ENCODE data around the gene ERICH6.
"Not testable (repeated sequence)": the region's sequence is repeated elsewhere in the genome, so short reads cannot be mapped to it uniquely, and the experiment has no call there.

The ERICH6 gene

DNA sequence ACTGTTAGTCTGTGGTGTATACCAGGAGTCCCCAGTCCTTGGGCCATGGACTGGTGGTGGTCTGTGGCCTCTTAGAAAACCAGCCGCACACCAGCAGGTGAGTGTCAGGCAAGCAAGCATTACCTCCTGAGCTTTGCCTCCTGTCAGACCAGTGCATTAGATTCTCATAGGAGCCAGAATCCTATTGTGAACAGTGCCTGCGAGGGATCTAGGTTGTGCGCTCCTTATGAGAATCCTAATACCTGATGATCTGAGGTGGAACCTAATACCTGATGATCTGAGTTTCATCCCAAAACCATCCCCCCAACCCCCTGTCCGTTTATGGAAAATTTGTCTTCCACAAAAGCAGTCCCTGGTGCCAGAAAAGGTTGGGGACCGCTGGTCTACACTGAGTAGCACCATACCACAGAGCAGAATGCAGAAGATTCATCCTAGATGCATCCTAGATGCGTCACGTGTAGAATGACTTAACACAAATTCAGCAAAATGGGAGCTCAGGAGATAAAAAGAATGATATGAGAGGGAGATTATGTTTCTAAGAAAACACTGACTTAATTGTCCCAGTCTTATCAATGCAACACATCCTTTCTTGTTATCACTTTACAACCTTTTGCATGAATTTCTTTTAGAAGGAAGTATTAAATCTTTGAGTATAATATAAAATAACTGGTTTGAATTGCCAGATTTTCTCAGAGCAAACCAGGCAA lies 72.1 kb downstream of the ERICH6 start:
- Histone ChIP-seq H3K79me2 (ENCODE audit: insufficient read depth, low read depth) (no peaks in the 10 kb centered on the region; the same call in 1 of the 2 replicates), H2AFZ (ENCODE audit: low read depth) (no peak overlapping the region), H3K36me3 (ENCODE audit: insufficient read depth) (peaks cover 13% of the 10 kb centered on the region), H3K4me3 (IDR thresholded peaks at IDR 0.05; ENCODE audit: insufficient read depth, low read depth, low read length) (no peak overlapping the region), H4K20me1 (ENCODE audit: insufficient read depth) (no peaks in the 10 kb centered on the region), H3K27ac (no peak overlapping the region), H3K9ac (no peak overlapping the region), H3K4me1 (ENCODE audit: low read depth, poor library complexity, severe bottlenecking) (peaks cover 52% of the 10 kb centered on the region), H3K4me2 (no peak overlapping the region; the same call in 1 of the 2 replicates), H3K27me3 (ENCODE audit: insufficient read depth, low read depth) (no peaks in the 10 kb centered on the region)
- TF ChIP-seq, protein P1, sequence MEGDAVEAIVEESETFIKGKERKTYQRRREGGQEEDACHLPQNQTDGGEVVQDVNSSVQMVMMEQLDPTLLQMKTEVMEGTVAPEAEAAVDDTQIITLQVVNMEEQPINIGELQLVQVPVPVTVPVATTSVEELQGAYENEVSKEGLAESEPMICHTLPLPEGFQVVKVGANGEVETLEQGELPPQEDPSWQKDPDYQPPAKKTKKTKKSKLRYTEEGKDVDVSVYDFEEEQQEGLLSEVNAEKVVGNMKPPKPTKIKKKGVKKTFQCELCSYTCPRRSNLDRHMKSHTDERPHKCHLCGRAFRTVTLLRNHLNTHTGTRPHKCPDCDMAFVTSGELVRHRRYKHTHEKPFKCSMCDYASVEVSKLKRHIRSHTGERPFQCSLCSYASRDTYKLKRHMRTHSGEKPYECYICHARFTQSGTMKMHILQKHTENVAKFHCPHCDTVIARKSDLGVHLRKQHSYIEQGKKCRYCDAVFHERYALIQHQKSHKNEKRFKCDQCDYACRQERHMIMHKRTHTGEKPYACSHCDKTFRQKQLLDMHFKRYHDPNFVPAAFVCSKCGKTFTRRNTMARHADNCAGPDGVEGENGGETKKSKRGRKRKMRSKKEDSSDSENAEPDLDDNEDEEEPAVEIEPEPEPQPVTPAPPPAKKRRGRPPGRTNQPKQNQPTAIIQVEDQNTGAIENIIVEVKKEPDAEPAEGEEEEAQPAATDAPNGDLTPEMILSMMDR (conservative IDR thresholded peaks at IDR 0.05; ENCODE audit: low read depth, low read length) = no peak

DNA sequence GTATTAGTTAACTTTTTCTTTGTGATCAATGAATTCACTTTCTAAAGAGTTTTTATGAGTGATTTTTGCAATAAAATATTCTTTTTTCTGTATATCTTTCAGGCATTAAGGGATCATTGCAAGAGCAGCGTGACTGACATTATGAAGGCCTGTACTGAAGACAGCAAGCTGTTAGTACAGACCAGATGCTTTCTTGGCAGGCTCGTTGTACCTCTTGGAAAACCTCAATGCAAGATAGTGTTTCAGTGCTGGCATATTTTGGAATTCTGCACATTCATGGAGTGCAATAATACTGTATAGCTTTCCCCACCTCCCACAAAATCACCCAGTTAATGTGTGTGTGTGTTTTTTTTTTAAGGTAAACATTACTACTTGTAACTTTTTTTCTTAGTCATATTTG lies 76.2 kb downstream of the ERICH6 start:
- H3K4me1 ChIP-seq (ENCODE audit: low read depth, poor library complexity, severe bottlenecking) = peaks cover 40% of the 10 kb centered on the region
- peaks cover 22% of the 10 kb centered on the region; the same call in 1 of the 2 replicates for H3K79me2 ChIP-seq (ENCODE audit: insufficient read depth, low read depth)
- H3K27ac ChIP-seq = no peak overlapping the region
- H3K36me3 ChIP-seq (ENCODE audit: insufficient read depth) = peaks cover 13% of the 10 kb centered on the region
- no peaks in the 10 kb centered on the region for H3K27me3 ChIP-seq (ENCODE audit: insufficient read depth, low read depth)
- no peak overlapping the region for H2AFZ ChIP-seq (ENCODE audit: low read depth)
- TF ChIP-seq, protein P1 (conservative IDR thresholded peaks at IDR 0.05; ENCODE audit: low read depth, low read length) = no peak
- no peak overlapping the region for H3K4me2 ChIP-seq
- peaks cover 14% of the 10 kb centered on the region; the same call in 1 of the 2 replicates for H4K20me1 ChIP-seq (ENCODE audit: insufficient read depth)
- H3K9ac ChIP-seq = no peak overlapping the region
- no peak overlapping the region for H3K4me3 ChIP-seq (IDR thresholded peaks at IDR 0.05; ENCODE audit: insufficient read depth, low read depth, low read length)

DNA sequence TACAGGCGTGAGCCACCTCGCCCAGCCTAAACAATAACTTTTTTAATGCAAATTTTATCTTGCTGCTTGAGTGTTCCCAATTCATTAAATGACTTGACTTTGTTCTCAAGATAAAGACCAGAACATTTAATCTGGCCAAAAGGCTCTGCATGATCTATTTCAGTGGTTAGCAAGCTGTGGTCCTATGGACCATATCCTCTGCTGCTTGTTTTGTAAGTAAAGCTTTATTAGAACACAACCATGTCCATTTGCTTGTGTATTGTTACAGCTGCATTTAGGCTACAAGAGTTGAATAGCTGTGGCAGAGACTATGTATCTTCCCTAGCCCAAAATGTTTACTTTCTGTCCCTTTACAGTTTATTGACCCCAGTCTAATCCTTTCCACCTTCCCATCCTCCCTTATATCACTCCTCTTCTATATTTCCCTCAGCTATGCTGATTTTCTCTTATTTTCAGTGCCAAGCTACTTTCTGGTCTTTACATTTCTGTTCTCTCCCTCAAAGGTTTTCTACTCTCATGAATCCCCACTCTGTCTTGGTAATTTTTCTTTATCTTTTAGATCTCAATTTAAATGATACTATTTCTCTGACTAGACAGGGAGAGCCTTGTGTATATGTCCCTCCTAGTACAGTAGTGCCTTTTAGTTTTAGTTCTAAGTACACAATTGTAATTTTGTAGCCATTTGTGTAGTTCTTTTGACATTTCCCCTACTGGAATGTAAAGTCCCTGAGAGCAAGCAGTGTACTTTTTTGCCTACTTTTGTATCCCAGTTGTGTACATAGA lies 77.4 kb downstream of the ERICH6 start:
- Histone ChIP-seq H4K20me1 (ENCODE audit: insufficient read depth) (peaks cover 18% of the 10 kb centered on the region), H2AFZ (ENCODE audit: low read depth) (no peak overlapping the region), H3K27me3 (ENCODE audit: insufficient read depth, low read depth) (no peaks in the 10 kb centered on the region), H3K4me1 (ENCODE audit: low read depth, poor library complexity, severe bottlenecking) (peaks cover 42% of the 10 kb centered on the region), H3K9ac (no peak overlapping the region), H3K4me3 (IDR thresholded peaks at IDR 0.05; ENCODE audit: insufficient read depth, low read depth, low read length) (no peak overlapping the region), H3K79me2 (ENCODE audit: insufficient read depth, low read depth) (peaks cover 34% of the 10 kb centered on the region; the same call in 1 of the 2 replicates), H3K27ac (no peak overlapping the region), H3K4me2 (no peak overlapping the region), H3K36me3 (ENCODE audit: insufficient read depth) (peaks cover 13% of the 10 kb centered on the region)
- TF ChIP-seq, protein P1 (conservative IDR thresholded peaks at IDR 0.05; ENCODE audit: low read depth, low read length) = no peak

DNA sequence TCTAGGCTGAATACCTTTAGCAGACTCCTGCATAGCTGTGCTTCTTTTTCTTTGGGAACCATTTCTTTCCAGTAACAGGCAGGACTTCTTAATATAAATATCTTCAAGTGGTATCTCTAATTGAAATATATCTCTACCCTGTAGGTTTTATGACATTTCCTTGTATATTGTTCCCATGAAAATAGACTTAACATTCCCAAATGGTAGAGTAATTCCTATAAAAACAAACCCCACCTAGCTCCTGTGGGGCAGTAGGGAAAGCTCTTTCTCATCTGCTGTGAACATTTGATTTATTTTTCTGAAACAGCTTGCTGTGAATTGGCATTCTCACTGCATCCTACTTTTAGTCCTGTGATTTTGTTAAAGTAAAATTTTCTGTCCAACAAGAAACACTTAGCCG lies 79.8 kb downstream of the ERICH6 start:
- H3K4me1 ChIP-seq (ENCODE audit: low read depth, poor library complexity, severe bottlenecking) = peaks cover 37% of the 10 kb centered on the region
- H3K79me2 ChIP-seq (ENCODE audit: insufficient read depth, low read depth) = peaks cover 58% of the 10 kb centered on the region
- no peak overlapping the region for H2AFZ ChIP-seq (ENCODE audit: low read depth)
- no peaks in the 10 kb centered on the region for H3K27me3 ChIP-seq (ENCODE audit: insufficient read depth, low read depth)
- H3K36me3 ChIP-seq (ENCODE audit: insufficient read depth) = peaks cover 13% of the 10 kb centered on the region
- H3K4me2 ChIP-seq = no peak overlapping the region
- H3K4me3 ChIP-seq (IDR thresholded peaks at IDR 0.05; ENCODE audit: insufficient read depth, low read depth, low read length) = no peak overlapping the region
- H3K9ac ChIP-seq = no peak overlapping the region
- no peak overlapping the region for H3K27ac ChIP-seq
- TF ChIP-seq, protein P1 (conservative IDR thresholded peaks at IDR 0.05; ENCODE audit: low read depth, low read length) = no peak
- H4K20me1 ChIP-seq (ENCODE audit: insufficient read depth) = peaks cover 27% of the 10 kb centered on the region

DNA sequence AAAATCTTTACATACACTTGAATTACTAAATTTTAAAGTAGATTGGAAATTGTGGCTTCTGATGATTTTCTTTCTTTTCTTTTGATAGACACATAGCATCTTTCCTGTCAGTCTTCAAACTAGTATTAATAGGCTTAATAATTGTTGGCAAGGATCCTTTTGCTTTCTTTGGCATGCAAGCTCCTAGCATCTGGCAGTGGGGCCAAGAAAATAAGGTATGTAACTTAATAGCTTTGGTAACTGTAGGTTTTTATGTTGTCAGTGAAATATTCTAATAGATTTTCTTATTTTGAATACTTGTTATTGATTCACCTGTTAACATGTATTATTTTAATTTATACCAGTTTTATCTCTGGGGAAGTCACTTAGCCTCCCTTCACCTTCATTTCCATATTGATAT lies 80.8 kb downstream of the ERICH6 start:
- peaks cover 27% of the 10 kb centered on the region for H3K4me1 ChIP-seq (ENCODE audit: low read depth, poor library complexity, severe bottlenecking)
- H3K4me2 ChIP-seq; H3K9ac ChIP-seq; H3K27me3 ChIP-seq (ENCODE audit: insufficient read depth, low read depth); H3K4me3 ChIP-seq (IDR thresholded peaks at IDR 0.05; ENCODE audit: insufficient read depth, low read depth, low read length); H3K27ac ChIP-seq; H2AFZ ChIP-seq (ENCODE audit: low read depth): not testable (repeated sequence)
- peaks cover 27% of the 10 kb centered on the region for H4K20me1 ChIP-seq (ENCODE audit: insufficient read depth)
- H3K79me2 ChIP-seq (ENCODE audit: insufficient read depth, low read depth) = peaks cover 68% of the 10 kb centered on the region
- H3K36me3 ChIP-seq (ENCODE audit: insufficient read depth) = peaks cover 16% of the 10 kb centered on the region

Data from KMS-11 (cell line).